Left ventricle myocardium inferior (tissue), 1 donor: Measurements from ENCODE around the gene ESRRG. TPM values are rescaled to one million over a fixed set of nuclear protein-coding genes. Genes with fewer than 3 reads are reported as not detected.

Experiments
- DNase-seq: peaks from one replicate; pipeline ENCODE4 v3.0.0-alpha.2; 2020
- H3K27ac ChIP-seq: fragments of 200-600 bp; replicated peaks from 2 replicates; pipeline ENCODE4 v1.8.0; 2021
- H3K27me3 ChIP-seq: fragments of 200-600 bp; 2 replicates; pipeline ENCODE4 v1.8.0; 2021; ENCODE audit warnings: low read depth
- H3K36me3 ChIP-seq: fragments of 200-600 bp; 2 replicates; pipeline ENCODE4 v1.8.0; 2021
- H3K4me1 ChIP-seq: fragments of 200-600 bp; 2 replicates; pipeline ENCODE4 v1.8.0; 2021
- H3K4me3 ChIP-seq: fragments of 200-600 bp; 2 replicates; pipeline ENCODE4 v1.8.0; 2021; ENCODE audit warnings: mild to moderate bottlenecking, moderate library complexity
- H3K9me3 ChIP-seq: fragments of 200-600 bp; replicated peaks from 2 replicates; pipeline ENCODE4 v1.8.0; 2021
- intact Hi-C: fragments of 100-400 bp; cut with micrococcal nuclease; formaldehyde crosslinking; loops from one replicate; pipeline ENCODE4 v1.11.0; 2022
- total RNA-seq: library from RNA; stranded (reverse); fragmentation: NEBNext Ultra II Directional; extraction: Animal tissue kit (Norgen Biotek cat#: 25700); gene quantifications from one replicate; pipeline ENCODE4 v1.2.1, GENCODE V29; 2021
- TF ChIP-seq, protein P1 (sequence below): fragments of 200-600 bp; IDR thresholded peaks from 2 replicates; pipeline ENCODE4 v1.8.0; 2021; ENCODE audit warnings: antibody characterized with exemption, mild to moderate bottlenecking, borderline replicate concordance
- donor health status: DM: no; HTN: yes; CAD: no; lungs with severe emphysema.

ESRRG gene
- total RNA-seq, 1 donor from 2014 or later, result 58.5 TPM

DNA sequence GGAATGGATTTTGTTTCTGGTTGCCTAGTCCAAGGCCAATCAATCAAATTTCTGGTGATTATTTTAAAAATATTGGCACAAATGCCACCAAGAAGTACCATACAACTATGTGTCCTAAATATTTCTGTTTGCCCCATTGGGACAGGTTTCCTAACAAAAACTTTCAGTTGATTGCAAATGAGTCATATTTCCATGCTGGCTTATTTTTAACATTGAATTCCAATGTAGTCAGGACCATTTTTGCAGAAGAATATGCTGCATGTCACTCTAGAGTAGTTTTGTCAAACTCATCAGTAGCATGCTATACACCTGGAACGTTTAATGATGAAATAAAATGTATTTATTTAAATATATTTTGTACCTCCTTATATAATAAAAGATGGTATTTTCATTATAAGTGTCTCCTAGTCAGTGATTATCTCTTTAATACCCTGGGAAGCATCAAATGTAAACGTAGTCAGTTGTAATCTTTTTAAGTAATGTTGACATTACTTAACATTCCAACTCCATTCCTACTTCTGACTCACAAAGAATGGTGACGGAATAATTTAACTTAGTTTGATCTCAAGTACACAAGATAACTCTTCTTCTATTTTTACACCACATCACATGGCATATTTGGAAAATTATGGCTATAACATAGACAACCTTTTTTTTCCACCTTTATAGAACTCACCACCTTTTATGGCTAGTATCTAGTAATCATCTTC, 261.0 kb downstream of the ESRRG start:
- no peaks in the 10 kb centered on the region for H3K4me1 ChIP-seq
- H3K27me3 ChIP-seq, result no peaks in the 10 kb centered on the region
- DNase-seq, result no peak
- no peak overlapping the region for H3K4me3 ChIP-seq
- H3K27ac ChIP-seq, result no peak overlapping the region
- no peaks in the 10 kb centered on the region for H3K9me3 ChIP-seq
- intact Hi-C loops, result no loop called here
- TF ChIP-seq, protein P1, sequence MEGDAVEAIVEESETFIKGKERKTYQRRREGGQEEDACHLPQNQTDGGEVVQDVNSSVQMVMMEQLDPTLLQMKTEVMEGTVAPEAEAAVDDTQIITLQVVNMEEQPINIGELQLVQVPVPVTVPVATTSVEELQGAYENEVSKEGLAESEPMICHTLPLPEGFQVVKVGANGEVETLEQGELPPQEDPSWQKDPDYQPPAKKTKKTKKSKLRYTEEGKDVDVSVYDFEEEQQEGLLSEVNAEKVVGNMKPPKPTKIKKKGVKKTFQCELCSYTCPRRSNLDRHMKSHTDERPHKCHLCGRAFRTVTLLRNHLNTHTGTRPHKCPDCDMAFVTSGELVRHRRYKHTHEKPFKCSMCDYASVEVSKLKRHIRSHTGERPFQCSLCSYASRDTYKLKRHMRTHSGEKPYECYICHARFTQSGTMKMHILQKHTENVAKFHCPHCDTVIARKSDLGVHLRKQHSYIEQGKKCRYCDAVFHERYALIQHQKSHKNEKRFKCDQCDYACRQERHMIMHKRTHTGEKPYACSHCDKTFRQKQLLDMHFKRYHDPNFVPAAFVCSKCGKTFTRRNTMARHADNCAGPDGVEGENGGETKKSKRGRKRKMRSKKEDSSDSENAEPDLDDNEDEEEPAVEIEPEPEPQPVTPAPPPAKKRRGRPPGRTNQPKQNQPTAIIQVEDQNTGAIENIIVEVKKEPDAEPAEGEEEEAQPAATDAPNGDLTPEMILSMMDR, result no peak
- no peaks in the 10 kb centered on the region for H3K36me3 ChIP-seq

DNA sequence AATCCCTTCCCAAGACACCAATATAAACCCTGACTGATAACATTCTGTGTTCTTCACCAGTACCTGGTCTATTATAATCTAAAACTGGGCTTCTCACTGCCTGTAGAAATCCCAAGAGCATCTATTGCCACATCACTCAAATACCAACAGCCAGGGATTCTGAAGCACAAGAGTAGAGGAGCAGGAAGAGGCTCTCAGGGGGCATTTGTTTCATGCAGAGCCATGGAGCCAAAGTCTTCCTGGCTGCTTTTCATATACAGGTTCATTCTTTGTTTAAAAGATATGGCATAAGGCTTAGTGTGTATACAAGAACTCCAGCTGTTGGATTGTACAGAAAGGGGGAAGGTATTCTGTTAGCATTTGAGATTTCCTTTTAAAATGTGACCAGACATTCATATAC, 261.8 kb downstream of the ESRRG start:
- intact Hi-C loops, result no loop called here
- Histone ChIP-seq H3K36me3 (no peaks in the 10 kb centered on the region), H3K9me3 (no peaks in the 10 kb centered on the region), H3K27me3 (no peaks in the 10 kb centered on the region), H3K4me1 (no peaks in the 10 kb centered on the region), H3K4me3 (no peak overlapping the region), H3K27ac (no peak overlapping the region)
- TF ChIP-seq, protein P1, result no peak
- no peak for DNase-seq

DNA sequence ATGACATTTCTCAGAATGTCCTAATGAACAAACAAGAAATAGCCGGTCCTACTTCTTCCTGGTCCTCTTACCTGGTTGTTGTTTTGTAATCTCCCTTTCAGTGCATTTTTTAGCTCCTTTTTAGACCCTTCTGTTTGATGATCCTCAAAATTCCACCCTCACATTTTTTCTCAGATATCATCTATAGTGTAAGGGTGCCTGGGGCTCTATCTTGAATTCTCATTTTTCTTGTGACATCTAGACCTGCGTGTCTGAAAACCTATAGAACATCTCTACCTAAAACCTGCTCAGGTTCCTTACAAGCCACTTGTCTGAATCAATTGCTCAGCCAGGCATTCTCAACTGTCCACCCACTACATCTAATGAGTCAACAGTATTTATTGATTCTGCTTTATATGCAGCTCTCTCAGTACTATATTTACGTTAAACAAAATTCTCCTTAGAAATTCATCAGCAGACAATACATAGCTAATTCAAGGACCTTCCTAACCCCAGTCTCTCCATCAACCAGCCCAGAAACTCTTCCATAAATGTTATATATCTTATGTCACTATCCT, 263.5 kb downstream of the ESRRG start:
- H3K36me3 ChIP-seq, result no peaks in the 10 kb centered on the region
- H3K27me3 ChIP-seq, result no peaks in the 10 kb centered on the region
- H3K4me3 ChIP-seq, result no peak overlapping the region
- H3K9me3 ChIP-seq, result no peaks in the 10 kb centered on the region
- TF ChIP-seq, protein P1, result no peak
- H3K27ac ChIP-seq, result no peak overlapping the region
- intact Hi-C loops, result no loop called here
- DNase-seq, result no peak
- H3K4me1 ChIP-seq, result no peaks in the 10 kb centered on the region

DNA sequence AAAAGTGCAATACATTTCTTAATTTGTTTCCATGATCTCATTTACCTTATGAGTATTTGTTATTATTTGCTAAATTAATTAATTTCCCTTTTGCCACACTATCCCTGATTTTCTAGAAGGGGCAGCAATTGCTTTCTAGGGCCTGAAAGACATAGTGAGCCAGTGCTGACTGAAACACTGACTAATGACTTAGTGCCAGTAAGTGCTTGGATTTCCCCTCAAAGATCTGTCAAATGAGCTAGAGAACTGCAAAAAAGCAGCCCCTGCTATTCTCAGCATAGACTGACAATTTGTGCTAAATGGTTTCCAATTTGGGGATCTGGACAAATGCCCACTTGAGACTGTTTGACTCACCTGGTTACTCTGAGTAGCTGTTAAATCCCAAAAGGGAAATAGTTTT, 264.4 kb downstream of the ESRRG start:
- intact Hi-C loops, result no loop called here
- H3K36me3 ChIP-seq, result no peaks in the 10 kb centered on the region
- DNase-seq, result no peak
- H3K9me3 ChIP-seq, result no peaks in the 10 kb centered on the region
- TF ChIP-seq, protein P1, result no peak
- no peak overlapping the region for H3K27ac ChIP-seq
- no peaks in the 10 kb centered on the region for H3K4me1 ChIP-seq
- H3K27me3 ChIP-seq, result no peaks in the 10 kb centered on the region
- H3K4me3 ChIP-seq, result no peak overlapping the region

DNA sequence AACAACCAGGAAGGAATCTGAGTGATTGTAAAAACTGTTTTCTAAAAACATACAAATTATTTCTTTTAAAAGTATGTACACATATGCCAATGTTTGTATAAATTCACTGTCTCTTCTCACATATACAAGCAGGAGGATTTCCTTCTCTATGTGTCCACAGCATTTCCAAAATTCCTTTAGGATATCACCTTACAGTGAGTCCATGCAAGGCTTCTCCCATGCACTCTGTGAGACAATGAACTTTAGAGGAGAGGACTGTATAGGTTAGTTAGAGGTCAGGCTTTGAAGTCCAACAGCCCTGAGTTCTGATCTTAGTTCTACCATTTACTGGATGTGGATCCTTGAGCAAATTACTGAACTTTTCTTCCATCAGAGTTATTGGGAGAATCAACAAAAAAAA, 265.9 kb downstream of the ESRRG start:
- H3K4me1 ChIP-seq, result no peaks in the 10 kb centered on the region
- intact Hi-C loops, result no loop called here

More for the DNA sequence above, 265.9 kb downstream of the ESRRG start:
- H3K4me3 ChIP-seq, result no peak overlapping the region
- no peaks in the 10 kb centered on the region for H3K9me3 ChIP-seq
- TF ChIP-seq, protein P1, result no peak
- no peaks in the 10 kb centered on the region for H3K27me3 ChIP-seq
- H3K36me3 ChIP-seq, result no peaks in the 10 kb centered on the region
- H3K27ac ChIP-seq, result no peak overlapping the region
- DNase-seq, result no peak
